Adipose tissue (tissue), 3 donors: ENCODE results near the gene NOX3. TPM values are rescaled to one million over a fixed set of nuclear protein-coding genes. Genes with fewer than 3 reads are reported as not detected.

Experiments
- H3K27ac ChIP-seq: one replicate; pipeline ENCODE4 v1.5.1; 2013; ENCODE audit warnings: low read depth, low read length
- WGBS, 3 donors: extraction: QIAGEN DNeasy Blood & Tissue Kit; methylation state at CpG; one replicate each; pipeline ENCODE4 v1.1.7; 2013; 5-methylcytosine and 5-hydroxymethylcytosine counted together
- polyA plus RNA-seq, 3 donors: library from polyadenylated mRNA; stranded (reverse); fragments of 200-250 nt; gene quantifications; one replicate each; pipeline ENCODE4 v1.2.3, GENCODE V29; 2013
- donor health status: healthy with polysubstance abuse.
- donor health status: Bipolar disorder and iron deficiency.
- donor health status: healthy.

Gene NOX3
- polyA plus RNA-seq, 3 donors: not detected

DNA sequence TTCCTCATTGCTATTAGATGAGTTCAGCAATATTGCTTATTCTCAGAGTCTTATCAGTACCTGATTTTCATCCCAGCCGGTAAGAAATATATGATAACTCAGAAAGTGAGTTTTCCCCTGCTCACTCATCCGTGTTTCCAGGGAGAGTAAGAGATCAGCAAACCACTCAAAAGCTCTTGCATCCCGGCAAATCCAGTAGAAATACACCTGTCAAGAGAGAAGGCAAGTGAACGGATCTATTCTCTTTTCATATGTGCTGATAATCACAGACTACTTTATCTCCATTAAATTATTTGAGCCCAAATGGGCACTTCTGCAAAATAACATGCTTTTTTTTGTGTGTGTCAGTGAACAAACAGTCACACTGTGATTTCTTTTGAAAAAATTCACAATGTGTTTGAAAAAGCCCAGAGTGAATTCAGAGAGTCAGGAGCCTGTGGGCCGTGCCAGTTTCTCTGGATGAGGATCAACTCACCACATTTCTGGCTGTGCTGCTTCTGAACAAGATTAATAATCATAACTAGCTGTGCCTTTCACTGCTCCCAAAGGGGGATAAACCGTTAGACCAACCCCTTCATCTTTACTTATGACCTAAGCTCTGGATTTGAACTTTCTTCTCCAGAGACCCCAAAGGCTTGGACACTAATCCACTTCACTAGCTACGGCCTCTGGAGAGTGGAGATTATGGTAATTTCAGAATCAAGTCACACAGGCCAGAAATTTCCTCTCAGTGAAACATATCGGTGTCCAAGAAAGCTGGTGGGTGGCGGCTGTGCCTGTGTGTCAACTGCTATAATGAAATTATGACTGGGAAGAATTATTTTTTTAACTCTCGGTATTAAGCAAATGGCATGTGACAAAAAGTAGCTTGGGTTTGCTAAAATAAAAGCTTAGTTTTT lies 44.2 kb downstream of the NOX3 start:
- 57 to 69% (median 68%) methylated on average over 10 of the region's 10 CpGs for WGBS, 3 donors
- H3K27ac ChIP-seq: no peak overlapping the region

- 76 to 92% (median 89%) methylated on average over 4 of the region's 4 CpGs for WGBS, 3 donors
Observed at GRCh38 chr6:155409391-155409790, 46.2 kb downstream of the NOX3 start.

DNA sequence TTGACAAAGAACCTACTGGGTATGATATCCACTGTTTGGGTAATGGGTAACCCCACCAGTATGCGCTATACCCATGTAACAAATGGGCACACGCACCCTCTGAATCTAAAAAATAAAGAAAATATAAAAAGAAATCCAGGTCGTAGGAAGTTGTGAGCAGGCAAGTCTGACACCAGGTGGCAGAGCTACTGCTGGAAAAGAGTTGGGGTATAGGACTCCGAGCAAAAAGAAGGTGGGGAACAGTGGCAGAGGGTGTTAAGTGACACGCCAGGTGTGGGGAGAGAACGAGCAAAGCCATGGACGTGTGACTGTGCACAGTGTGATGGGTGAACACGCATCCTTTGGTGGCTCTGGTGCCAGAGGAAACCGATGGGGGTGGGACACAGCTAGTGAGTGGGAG lies 46.7 kb downstream of the NOX3 start:
- H3K27ac ChIP-seq: no peak overlapping the region
- 85 to 92% (median 92%) methylated on average over 9 of the region's 9 CpGs for whole genome bisulfite sequencing, 3 donors

More at GRCh38 chr6:155409391-155409790, 46.2 kb downstream of the NOX3 start:
- H3K27ac ChIP-seq: no peak overlapping the region

- WGBS, 3 donors: 88 to 100% (median 96%) methylated on average over 1 of the region's 1 CpG
- no peak overlapping the region for H3K27ac ChIP-seq
Observed at GRCh38 chr6:155408231-155408630, 47.4 kb downstream of the NOX3 start.

GRCh38 chr6:155406801-155407200 lies 48.8 kb downstream of the NOX3 start:
- H3K27ac ChIP-seq: no peak overlapping the region
- WGBS, 3 donors: 81 to 90% (median 87%) methylated on average over 1 of the region's 1 CpG

DNA sequence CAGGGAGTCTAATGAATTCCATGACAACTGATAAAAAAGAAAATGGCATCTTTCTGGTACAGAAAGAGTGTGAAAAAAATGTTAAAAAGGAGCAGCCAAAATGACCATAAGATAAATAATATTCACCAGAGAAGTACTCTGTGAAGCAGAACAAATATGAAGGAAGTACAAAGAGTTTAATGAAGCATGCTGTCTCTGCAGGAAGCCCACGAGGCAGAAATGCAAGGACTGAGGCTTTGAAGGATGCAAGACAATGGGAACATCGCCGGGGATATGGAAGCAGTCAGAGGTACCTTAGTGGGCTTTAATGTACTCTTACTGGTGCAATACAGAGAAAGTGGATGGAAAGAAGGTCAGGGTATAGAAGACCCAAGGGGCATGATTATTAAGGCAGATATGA lies 50.7 kb downstream of the NOX3 start:
- 77 to 80% (median 78%) methylated on average over 3 of the region's 3 CpGs for WGBS, 3 donors

GRCh38 chr6:155402656-155403304 lies 52.9 kb downstream of the NOX3 start:
- 51 to 89% (median 83%) methylated on average over 7 of the region's 7 CpGs for WGBS, 3 donors
- H3K27ac ChIP-seq: no peak overlapping the region

More for the DNA sequence above, 50.7 kb downstream of the NOX3 start:
- H3K27ac ChIP-seq: no peak overlapping the region

DNA sequence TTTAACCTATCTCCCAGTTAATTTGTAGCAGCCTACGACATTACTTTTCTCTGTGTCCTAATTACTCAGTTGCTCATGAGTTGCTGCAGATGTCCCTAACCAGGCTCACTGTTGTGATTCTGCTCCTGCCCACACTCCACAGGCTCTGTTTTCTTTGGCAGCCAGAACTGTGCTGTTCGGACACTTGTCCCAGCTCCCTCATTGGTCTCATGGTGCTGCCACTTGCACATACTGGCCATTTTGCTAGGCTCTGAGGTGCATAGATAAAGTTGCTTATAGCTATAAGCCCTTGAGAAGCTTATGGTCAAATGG lies 55.0 kb downstream of the NOX3 start:
- H3K27ac ChIP-seq: no peak overlapping the region
- 74 to 91% (median 80%) methylated on average over 2 of the region's 2 CpGs for WGBS, 3 donors

DNA sequence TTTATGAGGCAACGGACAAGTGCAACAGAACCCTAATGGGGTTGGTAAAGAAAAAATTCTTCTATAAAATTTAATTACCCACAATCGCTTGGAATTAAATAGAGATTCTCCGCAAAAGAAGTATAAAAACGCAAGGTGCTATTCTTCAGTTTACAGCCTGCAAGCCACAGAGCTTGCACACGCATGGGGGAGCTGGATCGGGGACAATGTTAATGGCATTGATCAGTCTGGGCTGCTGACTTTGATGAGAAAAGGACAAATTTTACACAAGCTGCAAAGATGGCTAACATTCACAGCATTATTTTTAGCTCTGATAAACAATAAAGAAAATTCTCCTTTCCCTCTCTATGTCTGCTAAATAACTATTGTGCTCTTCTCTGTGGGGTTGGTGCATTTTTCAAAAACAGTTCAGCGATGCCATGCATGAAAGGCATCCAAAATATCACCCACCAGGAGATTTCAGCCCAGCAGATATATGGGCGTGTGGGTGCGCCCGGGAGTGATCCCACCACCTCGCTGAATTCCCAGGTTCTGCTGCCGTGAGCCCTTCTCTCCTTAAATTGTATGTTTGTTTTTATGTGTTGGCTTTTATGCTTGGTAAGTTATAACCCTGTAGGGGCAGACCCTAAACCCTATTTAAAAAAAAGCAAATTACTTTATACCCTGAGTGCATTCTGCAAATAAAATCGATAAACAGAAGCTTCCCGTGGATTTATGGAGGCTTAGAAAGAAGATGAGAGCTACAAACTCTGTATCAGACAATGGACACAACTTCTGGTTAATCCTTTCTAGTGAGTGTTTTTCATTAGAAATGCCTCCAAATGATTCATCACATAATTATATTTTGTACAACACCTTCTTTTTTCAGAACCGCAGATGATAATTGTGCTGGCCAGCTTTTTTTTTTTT lies 55.6 kb downstream of the NOX3 start:
- no peak overlapping the region for H3K27ac ChIP-seq
- WGBS, 3 donors: 77 to 85% (median 78%) methylated on average over 15 of the region's 15 CpGs

DNA sequence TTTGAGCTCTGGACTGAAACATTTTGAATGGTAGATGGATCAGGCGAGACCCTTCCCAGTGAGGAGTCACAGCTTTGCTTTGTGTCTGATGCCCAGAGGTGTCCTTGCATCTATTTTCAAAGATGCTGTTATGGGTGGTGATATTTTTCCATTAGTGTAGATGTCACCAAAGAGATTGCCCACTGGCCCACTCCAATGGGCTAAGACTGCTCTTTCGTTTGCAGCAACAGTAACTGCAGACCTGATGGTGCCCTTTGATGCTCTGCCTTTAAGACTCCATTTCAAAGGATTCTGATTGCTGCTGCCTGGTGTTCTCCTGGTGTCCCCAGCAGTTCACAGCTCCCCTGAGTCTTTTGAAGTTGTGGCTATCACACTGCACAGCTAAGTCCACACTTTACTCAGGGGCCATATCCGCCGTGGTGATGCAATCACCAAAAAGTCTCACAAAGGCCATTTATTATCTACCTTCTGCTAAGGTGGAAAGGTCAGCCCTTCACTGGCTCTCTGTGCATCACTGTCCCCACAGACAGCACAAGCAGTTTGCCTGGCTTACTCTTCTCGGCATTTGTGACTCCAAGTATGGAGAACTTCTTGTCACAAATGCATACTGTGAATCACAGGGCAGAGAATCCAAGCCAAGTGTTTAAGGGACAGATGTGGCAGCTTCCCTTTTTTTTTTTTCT lies 56.4 kb downstream of the NOX3 start:
- H3K27ac ChIP-seq: no peak overlapping the region

GRCh38 chr6:155398701-155399061 lies 57.0 kb downstream of the NOX3 start:
- H3K27ac ChIP-seq: no peak overlapping the region
- WGBS, 3 donors: 84 to 88% (median 86%) methylated on average over 7 of the region's 7 CpGs

More for the DNA sequence above, 56.4 kb downstream of the NOX3 start:
- WGBS, 3 donors: 61 to 68% (median 66%) methylated on average over 5 of the region's 5 CpGs

- 73 to 89% (median 88%) methylated on average over 3 of the region's 3 CpGs for WGBS, 3 donors
- no peak overlapping the region for H3K27ac ChIP-seq
Observed at GRCh38 chr6:155398221-155398620, 57.4 kb downstream of the NOX3 start.

DNA sequence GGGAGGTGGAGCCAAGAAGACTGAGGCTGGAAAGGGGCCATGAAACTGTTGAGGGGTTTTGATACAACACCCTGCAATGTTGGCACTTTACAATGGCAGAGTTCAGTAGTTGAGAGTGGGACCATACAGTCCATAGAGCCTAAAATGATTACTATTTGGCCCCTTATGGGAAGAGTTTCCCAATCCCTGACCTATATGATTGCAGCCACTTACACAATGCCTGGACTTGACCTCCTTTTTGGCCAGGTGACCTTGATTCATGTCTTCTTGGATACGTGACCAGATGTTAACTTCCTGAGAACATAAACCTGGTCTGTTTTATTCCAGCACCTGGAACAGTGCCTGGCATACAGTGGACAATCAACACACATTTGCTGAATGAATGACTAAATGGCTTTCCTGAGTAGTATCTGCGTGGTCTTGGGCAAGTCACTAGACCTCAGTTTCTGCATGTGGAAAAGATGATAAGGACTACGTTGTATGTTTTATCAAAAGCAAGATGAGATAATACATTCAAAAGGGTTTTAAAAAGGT lies 58.4 kb downstream of the NOX3 start:
- no peak overlapping the region for H3K27ac ChIP-seq
- 50 to 82% (median 54%) methylated on average over 3 of the region's 3 CpGs for WGBS, 3 donors

- 91 to 93% (median 93%) methylated on average over 5 of the region's 5 CpGs for WGBS, 3 donors
- no peak overlapping the region for H3K27ac ChIP-seq
Observed at GRCh38 chr6:155396605-155397004, 59.0 kb downstream of the NOX3 start.

GRCh38 chr6:155395339-155395738 lies 60.3 kb downstream of the NOX3 start:
- WGBS, 3 donors: 44 to 95% (median 93%) methylated on average over 1 of the region's 1 CpG
- no peak overlapping the region for H3K27ac ChIP-seq

GRCh38 chr6:155389130-155389529 lies 66.5 kb downstream of the NOX3 start:
- WGBS, 3 donors: 63 to 73% (median 67%) methylated on average over 3 of the region's 3 CpGs
- H3K27ac ChIP-seq: no peak overlapping the region

DNA sequence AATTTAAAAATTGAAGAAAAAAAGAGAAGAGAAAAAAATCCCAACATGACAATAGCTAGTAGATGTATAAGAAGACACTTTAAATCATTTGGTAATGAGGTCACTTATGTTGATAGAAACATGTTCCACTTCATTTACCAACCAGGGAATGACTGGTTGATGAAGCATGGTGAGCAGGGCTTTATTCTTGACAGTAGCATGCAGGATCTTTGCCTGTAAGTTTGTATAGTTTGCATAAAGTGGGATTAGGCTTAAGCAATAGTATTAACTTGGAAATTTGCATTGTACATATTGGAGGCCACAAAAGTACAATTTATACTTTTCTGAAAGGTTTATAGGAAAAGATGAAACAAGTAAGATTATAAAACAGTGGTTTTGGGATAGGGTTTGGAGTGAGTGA lies 67.0 kb downstream of the NOX3 start:
- H3K27ac ChIP-seq: no peak overlapping the region

GRCh38 chr6:155387481-155387880 lies 68.2 kb downstream of the NOX3 start:
- 81 to 86% (median 82%) methylated on average over 2 of the region's 2 CpGs for WGBS, 3 donors
- no peak overlapping the region for H3K27ac ChIP-seq
